GM19240 (cell line): ENCODE results near the gene PRADC1.

ENCODE experiments used
- DNase-seq: peaks from one replicate; pipeline ENCODE4 v3.0.0; 2011; ENCODE audit warnings: low spot score; ENCODE audit not compliant: insufficient read length

Gene PRADC1

DNA sequence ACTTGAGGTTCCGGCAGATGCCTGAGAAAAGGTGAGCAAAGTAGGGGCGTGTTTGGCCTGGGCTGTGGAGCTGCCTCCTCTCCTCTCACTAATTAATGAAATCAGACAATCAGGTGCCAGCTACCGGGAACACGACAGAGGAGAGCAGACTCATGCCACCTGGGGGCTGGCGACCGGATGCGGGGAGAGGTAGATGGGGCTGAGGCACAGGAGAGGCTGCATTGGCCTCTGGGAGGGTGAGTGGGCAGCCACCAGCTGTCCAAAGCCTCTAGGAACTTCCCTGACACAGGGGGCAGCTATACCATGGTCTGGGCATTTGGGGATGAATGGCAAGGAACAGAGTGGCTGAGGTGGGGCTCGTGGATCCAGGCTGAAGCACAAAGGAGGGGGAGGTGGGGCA, 26.2 kb upstream of the PRADC1 start:
- DNase-seq: no peak

DNA sequence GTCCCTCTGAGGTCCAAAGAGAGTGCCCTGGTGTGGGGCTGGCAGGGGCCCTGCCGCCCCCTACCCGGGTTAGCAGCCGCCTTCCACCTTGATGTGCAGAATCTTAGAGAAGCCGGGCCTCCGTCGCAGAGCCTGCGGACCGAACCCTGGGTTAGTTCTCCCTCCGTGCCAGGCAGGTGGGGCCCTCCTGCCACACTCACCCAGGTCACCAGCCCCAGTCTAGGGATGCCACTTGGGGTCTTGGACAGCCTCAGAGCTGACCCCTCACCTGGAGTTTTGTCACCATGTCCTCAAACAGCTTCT, 25.8 kb upstream of the PRADC1 start:
- DNase-seq: no peak

DNA sequence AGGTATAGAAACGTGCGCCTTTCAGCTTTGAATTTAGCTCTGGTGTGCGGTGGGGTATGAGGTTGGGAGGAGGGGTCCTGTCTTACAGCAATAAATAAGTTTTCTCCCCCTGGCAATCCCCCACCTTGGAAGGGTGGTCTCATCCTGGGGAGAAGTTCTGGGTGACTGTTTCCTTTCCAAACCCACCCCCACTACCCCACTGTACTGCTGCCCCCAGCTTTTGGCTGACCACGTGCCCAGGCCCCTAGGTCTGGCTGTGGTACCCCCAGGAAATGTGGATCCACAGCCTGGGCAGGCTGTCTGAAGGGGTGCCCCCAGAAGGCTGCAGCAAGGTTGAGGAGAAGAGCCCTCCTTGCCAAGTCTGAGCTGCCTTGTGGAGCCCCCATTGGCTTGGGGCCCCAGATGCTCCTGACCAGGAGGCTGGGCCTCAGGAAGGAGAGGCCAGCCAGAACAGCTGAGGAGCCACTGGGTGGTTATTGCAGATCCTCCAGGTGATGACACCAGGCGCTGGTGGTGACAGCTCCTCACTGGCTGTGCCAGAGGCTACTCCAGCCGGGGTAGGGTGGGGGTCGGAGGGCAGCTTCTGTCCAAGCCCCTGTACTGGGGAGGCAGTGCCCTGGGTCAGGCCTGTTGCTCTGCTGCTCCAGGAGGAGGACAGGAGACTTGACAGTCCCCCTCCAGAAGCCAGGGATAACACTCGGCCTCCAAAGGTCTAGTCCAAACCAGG, 25.3 kb upstream of the PRADC1 start:
- no peak for DNase-seq

DNA sequence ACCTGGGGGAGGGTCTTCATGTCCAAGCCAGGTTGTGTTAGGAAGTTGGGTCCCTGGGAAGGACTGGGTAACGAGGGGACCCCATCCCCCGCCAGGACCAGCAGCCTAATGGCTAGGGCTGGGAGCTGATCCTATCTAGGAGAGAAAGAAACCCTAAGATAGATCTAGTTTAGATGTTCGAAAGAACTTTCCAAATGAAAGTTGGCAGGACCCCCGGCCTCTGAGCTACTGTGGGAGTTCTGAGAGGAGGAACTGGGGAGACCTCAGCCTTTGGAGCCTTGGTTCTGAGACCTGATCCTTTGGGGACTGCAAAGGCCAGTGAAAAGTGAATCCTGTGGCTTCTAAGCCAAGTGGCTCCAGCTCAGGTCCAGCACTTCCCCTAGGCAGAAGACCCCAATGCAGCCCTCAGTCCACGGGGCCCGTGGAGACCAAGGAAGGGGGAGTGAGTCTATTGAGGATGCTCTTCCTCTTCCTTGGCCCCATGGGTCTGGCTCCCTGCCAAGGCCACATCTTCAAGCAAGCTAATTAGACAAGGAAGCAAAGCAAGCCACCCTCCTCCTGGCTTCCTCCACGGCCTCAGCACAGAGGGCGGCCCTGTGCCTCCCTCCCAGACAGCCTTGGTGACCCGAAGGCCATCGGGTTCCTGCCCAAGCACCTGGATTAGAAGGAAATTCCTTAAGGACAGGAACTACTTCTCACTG, 24.5 kb upstream of the PRADC1 start:
- DNase-seq: no peak

DNA sequence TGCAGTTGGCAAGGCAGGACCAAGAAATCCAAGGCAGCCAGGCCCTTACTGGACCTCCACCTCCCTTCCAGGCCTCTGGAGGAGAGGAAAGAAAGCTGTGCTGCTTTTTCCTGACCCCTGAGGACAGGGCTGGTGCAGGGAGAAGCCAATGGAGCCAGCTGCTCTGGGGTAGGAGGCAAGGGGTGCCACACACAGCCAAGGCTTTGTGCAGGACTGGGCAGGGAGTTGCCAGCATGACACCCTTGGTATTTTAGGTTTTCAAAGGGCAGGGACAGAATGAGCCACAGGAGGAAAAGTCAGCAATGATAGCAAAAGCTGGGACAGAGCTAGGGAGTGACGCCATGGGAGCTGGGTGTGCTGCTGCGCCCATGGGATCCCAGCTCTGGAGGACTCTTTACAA, 24.0 kb upstream of the PRADC1 start:
- no peak for DNase-seq

DNA sequence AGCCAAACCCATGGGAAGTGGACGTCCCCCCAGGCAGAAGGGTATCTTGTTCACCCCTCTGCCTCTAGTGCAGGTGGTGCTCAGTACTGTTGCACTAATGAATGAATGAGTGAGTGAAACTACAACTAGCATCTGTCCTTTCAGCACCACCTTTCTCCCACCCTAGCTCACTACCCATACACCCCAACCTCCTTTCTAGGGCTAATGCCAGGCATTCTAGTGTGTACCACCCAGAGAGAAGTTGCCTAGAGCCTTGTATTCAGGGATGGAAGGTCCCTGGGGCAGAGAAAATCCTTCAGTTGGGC, 23.5 kb upstream of the PRADC1 start:
- no peak for DNase-seq

DNA sequence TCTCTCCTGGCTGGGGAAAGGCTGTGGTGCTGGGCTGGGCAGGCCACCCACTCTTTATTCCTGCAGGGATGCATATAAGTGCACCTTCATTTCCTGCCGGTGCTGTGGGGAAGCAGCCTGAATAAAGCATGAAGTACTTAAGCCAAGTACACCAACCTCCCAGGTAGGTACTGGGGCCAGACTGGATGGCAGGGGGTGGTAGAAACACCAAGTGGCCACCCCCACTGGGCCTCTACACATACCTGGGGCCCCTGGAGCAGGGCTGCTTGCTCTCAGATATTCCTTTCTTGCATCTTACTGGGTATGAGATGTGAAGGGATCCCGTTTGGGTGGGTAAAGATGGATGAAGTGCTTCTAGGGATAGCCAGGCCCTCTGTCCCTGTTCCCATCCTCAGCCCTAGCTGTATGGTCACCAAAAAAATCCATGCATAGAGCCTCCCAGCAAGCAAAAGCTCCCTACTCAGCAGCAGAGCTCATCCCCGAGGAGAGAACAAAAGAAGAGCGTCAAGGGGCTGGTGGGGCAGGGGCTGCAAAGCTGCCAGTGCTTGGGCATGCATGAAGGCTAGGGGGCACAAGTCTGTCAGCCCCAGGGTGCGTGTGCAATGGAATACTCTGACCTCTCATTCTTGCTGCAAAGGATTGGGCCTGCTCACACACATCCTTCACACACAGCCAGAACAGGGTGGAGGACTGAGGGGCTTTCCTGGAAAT, 23.0 kb upstream of the PRADC1 start:
- DNase-seq: no peak

DNA sequence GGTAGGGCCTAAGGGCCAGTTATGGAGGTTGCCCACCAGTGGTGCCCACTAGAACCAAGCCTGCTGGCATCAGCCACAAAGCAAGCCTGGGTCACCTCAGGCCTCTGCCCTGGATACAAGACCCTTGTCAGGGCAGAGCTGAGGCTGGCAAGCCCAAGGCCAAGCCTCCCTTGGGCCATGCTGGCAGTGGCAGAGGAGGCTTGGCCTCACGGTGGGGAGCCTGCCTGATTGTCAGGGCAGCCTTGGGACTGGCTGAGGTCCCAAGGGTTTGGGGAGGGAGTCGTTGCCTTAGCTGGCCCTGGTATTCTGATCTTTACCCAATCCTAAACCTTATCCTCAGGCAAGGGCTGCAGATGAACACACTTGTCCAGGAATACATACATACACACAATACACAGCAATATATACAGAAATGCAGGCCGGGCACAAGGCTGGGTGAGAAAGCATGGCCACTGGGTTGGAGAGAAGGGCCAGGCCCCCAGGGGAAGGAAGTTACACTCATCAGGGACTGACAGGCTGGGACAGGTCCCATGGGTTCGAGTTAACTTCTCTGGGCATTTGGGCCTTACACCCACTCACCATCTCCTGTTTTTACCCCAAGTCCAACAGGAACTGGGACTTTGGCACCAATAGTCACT, 22.1 kb upstream of the PRADC1 start:
- DNase-seq: no peak

DNA sequence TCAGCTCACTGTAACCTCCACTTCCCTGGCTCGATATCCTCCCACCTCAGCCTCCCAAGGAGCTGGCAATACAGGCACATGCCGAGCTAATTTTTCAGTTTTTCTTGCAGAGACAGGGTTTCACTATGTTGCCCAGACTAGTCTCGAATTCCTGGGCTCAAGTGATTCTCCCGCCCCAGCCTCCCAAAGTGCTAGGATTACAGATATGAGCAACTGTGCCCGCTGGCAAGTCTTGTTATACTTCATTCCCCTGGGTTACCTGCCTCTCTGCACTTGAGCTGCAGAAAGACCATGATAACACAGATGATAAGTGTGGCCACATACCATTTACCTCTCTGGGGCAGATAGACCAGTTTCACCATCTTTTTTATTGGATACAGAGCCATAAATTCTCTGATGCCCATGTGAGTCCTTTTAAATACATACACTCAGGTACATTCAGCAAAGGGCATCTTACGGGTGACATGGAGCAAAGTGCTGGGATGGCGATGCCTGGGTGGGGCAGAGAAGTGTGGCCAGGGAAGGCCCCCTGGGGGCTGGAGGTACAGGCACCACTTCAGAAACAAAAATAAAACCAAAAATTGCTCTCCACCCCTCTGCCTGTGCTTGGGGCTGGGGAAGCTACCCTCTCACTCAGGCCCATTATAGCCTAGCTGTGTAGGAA, 21.4 kb upstream of the PRADC1 start:
- no peak for DNase-seq

DNA sequence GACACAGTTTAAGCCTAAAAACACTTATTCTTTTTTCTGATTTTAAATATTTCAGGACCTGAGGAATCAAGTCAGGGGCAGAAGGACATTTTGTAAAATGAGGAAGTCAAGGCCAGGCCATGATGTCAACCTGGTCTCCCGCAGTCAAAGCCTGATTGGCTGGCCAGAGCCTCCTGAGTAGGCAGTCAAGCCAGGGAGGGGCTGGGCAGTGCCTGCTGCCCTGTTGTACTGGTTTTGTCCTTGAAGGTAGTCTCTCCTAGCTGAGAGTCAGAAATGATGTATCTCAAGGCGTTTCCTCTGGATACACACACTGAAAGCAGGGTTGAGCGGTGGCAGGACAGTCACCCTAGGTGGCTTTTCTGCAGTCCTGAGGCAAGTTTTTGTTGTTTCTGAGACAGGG, 20.9 kb upstream of the PRADC1 start:
- no peak for DNase-seq

DNA sequence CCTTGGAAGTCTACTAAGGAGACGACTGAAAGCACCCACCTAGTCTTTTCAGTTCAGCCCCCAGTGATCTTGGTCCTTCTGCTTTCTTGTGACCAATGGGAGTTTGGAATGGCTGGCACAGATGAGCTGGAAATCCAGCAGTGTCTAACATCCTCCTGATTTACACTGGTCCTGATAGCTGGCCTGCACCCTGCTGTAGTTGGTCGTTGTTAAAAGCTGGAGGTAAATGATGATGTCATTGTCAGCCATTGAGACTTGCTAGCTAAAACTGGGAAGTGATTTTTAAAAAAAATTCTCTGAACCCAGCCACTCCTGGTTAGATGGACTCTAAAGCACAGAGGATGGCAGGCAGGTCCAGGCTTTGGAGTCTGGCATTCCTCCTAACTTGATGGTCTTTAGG, 20.4 kb upstream of the PRADC1 start:
- DNase-seq: no peak

DNA sequence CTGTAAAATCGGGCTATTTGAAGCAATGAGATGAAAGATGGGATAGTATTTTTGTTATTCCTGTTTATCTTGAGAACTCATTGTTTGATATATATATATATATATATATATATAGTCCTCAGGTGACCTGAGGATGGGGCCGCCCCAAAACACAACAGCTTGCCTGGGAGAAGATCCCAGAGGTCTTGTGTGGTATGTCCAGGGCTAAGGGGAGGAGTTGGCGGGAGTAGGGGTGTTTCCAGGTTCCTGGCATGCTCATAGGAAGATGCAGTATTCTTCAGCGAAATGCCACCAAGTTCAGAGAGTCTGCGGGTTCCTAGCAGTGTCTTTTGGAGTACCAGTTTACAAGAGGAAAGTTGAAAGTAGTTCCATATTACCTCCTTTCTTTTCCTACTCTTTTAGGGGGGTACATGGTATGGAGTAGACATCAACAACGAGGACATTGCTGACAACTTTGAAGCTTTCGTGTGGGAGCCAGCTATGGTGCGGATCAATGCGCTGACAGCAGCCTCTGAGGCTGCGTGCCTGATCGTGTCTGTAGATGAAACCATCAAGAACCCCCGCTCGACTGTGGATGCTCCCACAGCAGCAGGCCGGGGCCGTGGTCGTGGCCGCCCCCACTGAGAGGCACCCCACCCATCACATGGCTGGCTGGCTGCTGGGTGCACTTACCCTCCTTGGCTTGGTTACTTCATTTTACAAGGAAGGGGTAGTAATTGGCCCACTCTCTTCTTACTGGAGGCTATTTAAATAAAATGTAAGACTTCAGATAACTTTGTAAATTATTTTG, 19.4 kb upstream of the PRADC1 start:
- no peak for DNase-seq

DNA sequence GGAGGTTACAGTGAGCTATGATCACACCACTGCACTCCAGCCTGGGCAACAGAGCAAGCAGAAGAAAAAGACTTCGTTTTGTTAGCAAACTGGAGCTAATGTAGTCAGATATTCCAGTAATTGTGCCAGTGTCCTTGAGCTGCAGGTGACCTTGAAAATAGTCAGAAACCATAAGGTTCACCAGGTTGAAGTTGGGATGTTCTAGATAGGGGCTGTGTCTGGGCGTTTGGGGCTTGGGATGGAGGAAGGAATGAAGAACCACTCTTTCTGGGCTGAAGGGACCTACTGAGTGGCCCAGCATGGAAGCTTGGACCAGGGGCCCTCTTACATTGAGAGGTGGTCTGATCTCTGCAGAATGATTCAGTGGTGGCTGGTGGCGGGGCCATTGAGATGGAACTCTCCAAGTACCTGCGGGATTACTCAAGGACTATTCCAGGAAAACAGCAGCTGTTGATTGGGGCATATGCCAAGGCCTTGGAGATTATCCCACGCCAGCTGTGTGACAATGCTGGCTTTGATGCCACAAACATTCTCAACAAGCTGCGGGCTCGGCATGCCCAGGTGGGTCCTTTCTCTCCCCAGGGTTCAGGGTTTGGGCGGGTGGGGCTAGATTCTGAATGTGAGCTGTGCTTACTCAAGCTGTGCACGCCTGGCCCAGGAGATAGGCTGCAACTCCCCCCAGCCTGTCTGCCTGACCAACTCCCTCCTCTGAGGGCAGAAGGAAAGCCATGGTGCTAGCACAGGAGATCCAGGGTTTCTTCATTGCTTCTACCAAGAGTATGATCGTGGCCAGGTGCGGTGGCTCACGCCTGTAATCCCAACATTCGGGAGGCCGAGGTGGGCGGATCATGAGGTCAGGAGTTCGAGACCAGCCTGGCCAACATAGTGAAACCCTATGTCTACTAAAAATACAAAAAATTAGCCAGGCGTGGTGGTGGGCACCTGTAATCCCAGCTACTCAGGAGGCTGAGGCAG, 18.1 kb upstream of the PRADC1 start:
- no peak for DNase-seq

DNA sequence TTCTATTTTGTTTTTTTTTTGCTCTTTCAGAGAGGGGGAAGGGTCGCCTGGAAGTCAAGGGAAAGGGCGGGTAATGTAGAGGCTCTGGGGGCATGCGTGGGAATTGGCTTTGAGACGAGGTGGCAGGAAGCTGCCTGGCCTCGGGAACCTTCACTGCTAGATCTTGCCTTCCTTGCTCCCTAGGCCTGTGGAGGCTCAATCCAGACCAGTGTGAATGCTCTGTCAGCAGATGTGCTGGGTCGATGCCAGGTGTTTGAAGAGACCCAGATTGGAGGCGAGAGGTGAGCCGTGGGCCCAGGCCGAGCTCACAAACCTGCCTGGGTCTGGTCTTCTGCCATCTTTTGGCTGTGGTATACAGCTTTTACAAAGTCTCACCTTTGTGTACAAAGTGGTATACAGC, 16.6 kb upstream of the PRADC1 start:
- no peak for DNase-seq

DNA sequence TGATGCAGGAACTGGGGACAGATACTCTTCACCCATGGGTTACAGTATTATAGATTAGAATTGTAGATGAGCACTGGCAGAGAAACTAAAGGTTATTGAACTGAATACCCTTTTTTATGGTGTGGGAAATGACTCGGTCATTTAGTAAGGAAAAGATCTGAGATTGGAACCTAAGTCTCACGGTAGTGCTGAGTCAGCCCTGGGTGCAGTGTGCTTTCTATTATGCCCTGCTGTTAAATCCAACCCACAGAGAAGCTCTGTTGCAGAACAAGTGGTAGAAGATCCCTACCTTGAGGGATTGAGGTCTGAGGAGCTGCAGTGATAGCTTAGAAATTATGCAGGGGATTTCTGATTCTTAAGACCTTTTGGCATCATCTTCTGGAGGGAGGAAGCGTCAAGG, 13.8 kb upstream of the PRADC1 start:
- DNase-seq: no peak

DNA sequence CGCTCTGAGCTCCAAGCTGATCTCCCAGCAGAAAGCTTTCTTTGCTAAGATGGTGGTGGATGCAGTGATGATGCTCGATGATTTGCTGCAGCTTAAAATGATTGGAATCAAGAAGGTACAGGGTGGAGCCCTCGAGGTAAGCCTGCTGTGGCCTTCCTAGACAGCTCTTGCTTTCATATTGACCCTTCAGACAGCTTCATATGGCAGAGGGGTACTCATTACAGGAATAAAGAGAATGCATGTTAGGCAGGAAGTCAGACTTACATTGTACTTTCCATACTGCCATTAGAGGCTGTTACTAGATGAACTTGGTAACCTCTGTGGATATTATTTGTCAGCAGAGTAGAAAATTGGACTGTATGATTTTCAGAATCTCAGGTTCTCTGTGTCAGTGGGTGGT, 11.5 kb upstream of the PRADC1 start:
- DNase-seq: no peak

DNA sequence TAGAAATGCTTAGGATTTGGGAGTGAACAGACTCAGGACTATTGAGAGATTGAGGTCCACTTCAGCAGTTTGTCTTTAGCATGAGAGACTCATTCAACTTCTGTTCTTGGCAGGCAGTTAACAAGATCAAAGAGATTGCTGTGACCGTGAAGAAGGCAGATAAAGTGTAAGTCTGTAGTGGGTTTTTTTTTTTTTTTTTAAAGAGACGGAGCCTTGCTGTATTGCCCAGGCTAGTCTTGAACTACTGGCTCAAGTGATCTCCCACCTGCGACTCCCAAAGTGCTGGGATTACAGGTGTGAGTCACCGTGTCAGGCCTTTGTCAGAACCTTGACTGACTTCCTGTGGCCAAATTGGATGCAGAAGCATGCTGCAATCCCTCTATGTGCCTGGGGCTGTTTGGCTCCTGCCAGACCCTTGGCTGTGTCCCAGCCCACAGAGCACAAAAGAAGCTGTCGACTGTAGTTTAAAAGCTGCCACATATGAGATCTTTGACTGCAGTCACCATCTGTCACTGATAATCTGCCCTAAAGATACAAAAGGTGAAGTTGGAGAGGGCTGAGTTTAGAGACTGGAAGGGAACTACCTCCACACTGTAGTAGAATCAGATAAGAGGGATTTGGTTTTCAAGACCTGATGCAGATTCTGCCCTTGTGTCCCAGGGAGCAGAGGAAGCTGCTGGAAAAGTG, 11.0 kb upstream of the PRADC1 start:
- no peak for DNase-seq

DNA sequence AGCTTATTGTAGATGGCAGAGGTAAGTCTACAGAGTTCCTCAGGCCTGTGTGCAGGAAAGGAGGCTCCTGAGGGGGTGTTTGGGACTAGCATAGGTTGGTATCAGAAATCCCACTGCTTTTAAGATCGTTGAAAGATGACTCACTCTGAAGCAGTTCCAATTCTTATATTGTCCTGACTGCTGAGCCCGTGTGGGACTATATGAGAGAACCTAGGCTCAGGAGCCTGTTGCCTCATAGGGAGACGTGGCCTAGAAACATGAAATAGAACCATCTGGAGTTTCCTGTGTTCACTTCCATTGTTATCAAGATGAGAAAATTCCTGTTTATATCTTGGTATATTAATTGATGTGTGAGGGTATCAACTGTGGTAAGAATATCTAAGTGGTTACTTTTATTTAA, 6.7 kb upstream of the PRADC1 start:
- no peak for DNase-seq

DNA sequence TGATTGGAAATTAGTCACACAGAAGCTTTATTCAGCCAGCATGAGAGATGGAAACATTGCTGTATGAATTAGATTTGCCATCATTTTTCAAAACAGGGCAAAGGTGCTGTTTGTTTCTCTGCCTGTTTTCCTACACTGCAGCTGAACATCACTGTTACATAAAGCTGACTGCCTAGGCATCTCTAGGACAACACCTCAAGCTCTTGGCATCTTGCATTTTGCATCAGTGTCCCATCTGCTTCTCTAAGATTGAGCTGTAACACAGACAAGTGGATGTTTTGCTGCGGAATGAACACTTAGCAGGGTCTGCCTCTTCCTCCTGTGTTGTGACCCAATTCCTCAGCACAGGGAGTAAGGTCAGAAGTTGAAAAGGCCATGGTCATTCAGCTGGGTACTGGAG, 5.9 kb upstream of the PRADC1 start:
- DNase-seq: no peak

DNA sequence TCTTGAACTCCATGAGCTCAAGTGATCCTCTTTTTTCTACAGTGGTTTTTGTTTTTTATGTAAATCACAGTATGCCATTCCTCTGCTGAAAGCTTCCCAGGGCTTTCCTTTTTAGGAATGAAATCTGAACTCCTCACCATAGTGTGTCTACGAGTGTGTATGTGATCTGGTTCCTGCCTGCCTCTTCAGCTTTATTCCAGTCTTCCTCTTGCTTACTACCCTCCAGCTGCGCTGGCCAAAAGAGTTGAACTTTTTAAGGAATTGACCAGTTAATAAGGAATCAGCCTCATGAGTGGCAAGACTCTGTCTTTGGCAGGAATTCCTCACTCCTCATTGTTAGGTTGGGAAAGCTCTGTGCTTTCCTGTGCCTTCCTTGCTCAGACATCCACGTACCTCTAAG, 5.1 kb upstream of the PRADC1 start:
- no peak for DNase-seq
